A549 (cell line): ENCODE results near the gene AFG3L2.

Experiments
- CEBPB ChIP-seq, 2 experiments: fragments of >200 bp in 1 of 2; sonication (Bioruptor Twin) in 1 of 2; formaldehyde crosslinking in 1 of 2; IDR thresholded peaks; 2 replicates each; pipeline ENCODE4 v1.6.1; 2012 to 2016
- MAX ChIP-seq: IDR thresholded peaks from 2 replicates; pipeline ENCODE4 v1.6.1; 2012
- PHF8 ChIP-seq: fragments of 200-600 bp; sonication (generic); IDR thresholded peaks from 2 replicates; pipeline ENCODE4 v1.6.1; 2016; ENCODE audit warnings: low read depth, mild to moderate bottlenecking, antibody characterized with exemption, moderate library complexity, borderline replicate concordance
- RFX5 ChIP-seq: fragments of 450-650 bp; IDR thresholded peaks from 2 replicates; pipeline ENCODE4 v1.7.1; 2014; ENCODE audit warnings: antibody characterized with exemption, mild to moderate bottlenecking, moderate library complexity

GRCh38 chr18:12366379-12366778 is 10.6 kb downstream of the AFG3L2 start:
- no peak for TF ChIP-seq RFX5
- TF ChIP-seq CEBPB (IDR thresholded peaks at IDR 0.05), result no peak
- TF ChIP-seq PHF8, result no peak
- TF ChIP-seq MAX, result no peak
